Activated CD8-positive, alpha-beta T cell treated with anti-CD3 and anti-CD28 coated beads for 36 hours (primary cell): Measurements from ENCODE around the gene CENPX. TPM values are rescaled to one million over a fixed set of nuclear protein-coding genes. Genes with fewer than 3 reads are reported as not detected.

Experiments used
- ATAC-seq: fragments of 200-7000 bp; cut with Tn5 transposase; one replicate; pipeline ENCODE4 v1.10.0; 2021; ENCODE audit warnings: mild to moderate bottlenecking, moderate library complexity
- CTCF ChIA-PET: fragments of 350-600 bp; sonication (Branson Sonifier 250); formaldehyde crosslinking; loops from one replicate; lab custom pipeline; 2021; ENCODE audit warnings: antibody characterized with exemption; lab: Charles Lee
- POLR2A ChIA-PET: fragments of 350-600 bp; sonication (Branson Sonifier 250); formaldehyde crosslinking; loops from one replicate; lab custom pipeline; 2021; ENCODE audit warnings: antibody characterized with exemption; lab: Charles Lee
- DNase-seq: peaks from one replicate; pipeline ENCODE4 v3.0.0-alpha.2; 2020
- H3K27ac Mint-ChIP-seq: one replicate; pipeline ENCODE4 v1.8.0; 2021; ENCODE audit warnings: mild to moderate bottlenecking, mixed read lengths
- H3K27me3 Mint-ChIP-seq: one replicate; pipeline ENCODE4 v1.8.0; 2021; ENCODE audit warnings: mixed read lengths
- H3K36me3 Mint-ChIP-seq: one replicate; pipeline ENCODE4 v1.8.0; 2021; ENCODE audit warnings: low read depth, mixed read lengths
- H3K4me1 Mint-ChIP-seq: one replicate; pipeline ENCODE4 v1.8.0; 2021; ENCODE audit warnings: low read depth, mixed read lengths
- H3K4me3 Mint-ChIP-seq: one replicate; pipeline ENCODE4 v1.8.0; 2021; ENCODE audit warnings: mild to moderate bottlenecking, moderate library complexity, mixed read lengths
- H3K9me3 Mint-ChIP-seq: one replicate; pipeline ENCODE4 v1.8.0; 2021; ENCODE audit warnings: mixed read lengths
- CTCF ChIP-seq: fragments of 200-600 bp; IDR thresholded peaks from one replicate; pipeline ENCODE4 v1.8.0; 2022; ENCODE audit warnings: antibody characterized with exemption, mild to moderate bottlenecking
- intact Hi-C: fragments of 100-400 bp; cut with micrococcal nuclease; formaldehyde crosslinking; loops from one replicate; pipeline ENCODE4 v1.10.0; 2022
- total RNA-seq, 2 experiments: library from RNA; stranded (reverse); gene quantifications; one replicate each; pipeline ENCODE4 v1.2.3, GENCODE V29; 2021

Gene CENPX
- total RNA-seq, 2 experiments from 2014 or later: 88.7 to 98.1 TPM

- no peaks in the 10 kb centered on the region for H3K36me3 Mint-ChIP-seq
- H3K27me3 Mint-ChIP-seq: no peaks in the 10 kb centered on the region
- DNase-seq: no peak
- TF ChIP-seq CTCF: no peak
- ChIA-PET CTCF (interaction anchor here (0.9 to 2.1 kb wide), 2 partner anchors 17 to 53 kb away, joined by 3 to 5 read pairs; no protein-coding TSS in a partner anchor), POLR2A (interaction anchor here (1.0 to 1.1 kb wide), 2 partner anchors 16 to 84 kb away, joined by 3 read pairs; no protein-coding TSS in a partner anchor)
- ATAC-seq: no peak
- peaks cover 6% of the 10 kb centered on the region for H3K4me1 Mint-ChIP-seq
- intact Hi-C loops: no loop called here
- no peak overlapping the region for H3K27ac Mint-ChIP-seq
- H3K9me3 Mint-ChIP-seq: no peaks in the 10 kb centered on the region
- H3K4me3 Mint-ChIP-seq: no peak overlapping the region
Observed at GRCh38 chr17:82012640-82013295, 9.9 kb downstream of the CENPX start.

- no peaks in the 10 kb centered on the region for H3K27me3 Mint-ChIP-seq
- ATAC-seq (no peak), DNase-seq (no peak)
- no peak overlapping the region for H3K27ac Mint-ChIP-seq
- peaks cover 6% of the 10 kb centered on the region for H3K4me1 Mint-ChIP-seq
- ChIA-PET CTCF (interaction anchor here (2.1 kb wide), 1 partner anchor 53 kb away, joined by 5 read pairs; no protein-coding TSS in a partner anchor), POLR2A (no interaction called here)
- H3K4me3 Mint-ChIP-seq: no peak overlapping the region
- TF ChIP-seq CTCF: no peak
- no peaks in the 10 kb centered on the region for H3K9me3 Mint-ChIP-seq
- intact Hi-C loops: no loop called here
- H3K36me3 Mint-ChIP-seq: no peaks in the 10 kb centered on the region
Observed at GRCh38 chr17:82012261-82012639, 10.4 kb downstream of the CENPX start.

- intact Hi-C loops: no loop called here
- H3K4me1 Mint-ChIP-seq: peaks cover 6% of the 10 kb centered on the region
- DNase-seq (no peak), ATAC-seq (no peak)
- H3K4me3 Mint-ChIP-seq: no peak overlapping the region
- ChIA-PET POLR2A (interaction anchor here (0.9 kb wide), 1 partner anchor 15 kb away, joined by 3 read pairs; no protein-coding TSS in a partner anchor), CTCF (interaction anchor here (0.7 to 2.1 kb wide), 2 partner anchors 44 to 52 kb away, joined by 3 to 5 read pairs; no protein-coding TSS in a partner anchor)
- H3K27ac Mint-ChIP-seq: no peak overlapping the region
- no peaks in the 10 kb centered on the region for H3K36me3 Mint-ChIP-seq
- H3K9me3 Mint-ChIP-seq: no peaks in the 10 kb centered on the region
- no peaks in the 10 kb centered on the region for H3K27me3 Mint-ChIP-seq
- TF ChIP-seq CTCF: no peak
Observed at GRCh38 chr17:82011617-82012187, 11.0 kb downstream of the CENPX start.

GRCh38 chr17:82010575-82011525, 11.8 kb downstream of the CENPX start:
- no peak for TF ChIP-seq CTCF
- ChIA-PET CTCF (interaction anchor here (0.7 to 1.6 kb wide), 3 partner anchors 9 to 44 kb away, joined by 3 to 7 read pairs (median 4); no protein-coding TSS in a partner anchor), POLR2A (interaction anchor here (0.9 kb wide), 1 partner anchor 14 kb away, joined by 3 read pairs; no protein-coding TSS in a partner anchor)
- DNase-seq: no peak
- Mint-ChIP-seq H3K27ac (no peak overlapping the region), H3K36me3 (no peaks in the 10 kb centered on the region), H3K27me3 (no peaks in the 10 kb centered on the region), H3K9me3 (no peaks in the 10 kb centered on the region), H3K4me3 (no peak overlapping the region), H3K4me1 (peaks cover 6% of the 10 kb centered on the region)
- no peak for ATAC-seq
- intact Hi-C loops: no loop called here
